Ishikawa (cell line): ENCODE data around the gene MESP2.

Experiments used
- CEBPB ChIP-seq: IDR thresholded peaks from 2 replicates; pipeline ENCODE4 v1.6.1; 2012
- CREB1 ChIP-seq: IDR thresholded peaks from 2 replicates; pipeline ENCODE4 v1.6.1; 2012; ENCODE audit warnings: low read depth
- EGR1 ChIP-seq: IDR thresholded peaks from 2 replicates; pipeline ENCODE4 v1.6.1; 2012
- EP300 ChIP-seq: IDR thresholded peaks from 2 replicates; pipeline ENCODE4 v1.6.1; 2012; ENCODE audit warnings: borderline replicate concordance
- FOXM1 ChIP-seq: IDR thresholded peaks from 2 replicates; pipeline ENCODE4 v1.6.1; 2012; ENCODE audit warnings: low read depth, borderline replicate concordance
- MAX ChIP-seq: IDR thresholded peaks from 2 replicates; pipeline ENCODE4 v1.6.1; 2012
- NFIC ChIP-seq: IDR thresholded peaks from 2 replicates; pipeline ENCODE4 v1.6.1; 2012
- RAD21 ChIP-seq: IDR thresholded peaks from 2 replicates; pipeline ENCODE4 v1.6.1; 2012; ENCODE audit warnings: low read depth
- REST ChIP-seq: IDR thresholded peaks from 2 replicates; pipeline ENCODE4 v1.6.1; 2012; ENCODE audit warnings: low read depth, mild to moderate bottlenecking
- TAF1 ChIP-seq: IDR thresholded peaks from 2 replicates; pipeline ENCODE4 v1.6.1; 2012; ENCODE audit warnings: low read depth, mild to moderate bottlenecking
- TCF12 ChIP-seq: IDR thresholded peaks from 2 replicates; pipeline ENCODE4 v1.6.1; 2012; ENCODE audit warnings: low read depth
- TEAD4 ChIP-seq: IDR thresholded peaks from 2 replicates; pipeline ENCODE4 v1.6.1; 2012
- USF1 ChIP-seq: IDR thresholded peaks from 2 replicates; pipeline ENCODE4 v1.6.1; 2012
- YY1 ChIP-seq: IDR thresholded peaks from 2 replicates; pipeline ENCODE4 v1.6.1; 2012; ENCODE audit warnings: low read depth
- ZBTB7A ChIP-seq: IDR thresholded peaks from 2 replicates; pipeline ENCODE4 v1.6.1; 2012; ENCODE audit warnings: low read depth

The MESP2 gene

GRCh38 chr15:89822951-89823711, 47.0 kb downstream of the MESP2 start:
- no peak for TF ChIP-seq EGR1
- TF ChIP-seq FOXM1: no peak
- TF ChIP-seq MAX: no peak
- TF ChIP-seq NFIC: no peak
- TF ChIP-seq TEAD4: no peak
- TF ChIP-seq TCF12: no peak
- no peak for TF ChIP-seq REST

GRCh38 chr15:89823836-89824606, 47.9 kb downstream of the MESP2 start:
- TF ChIP-seq REST (no peak), CEBPB (no peak), CREB1 (no peak), TEAD4 (no peak), TCF12 (no peak), RAD21 (no peak), NFIC (no peak), ZBTB7A (no peak), TAF1 (no peak)

- no peak for TF ChIP-seq ZBTB7A
These were observed 48.4 kb downstream of the MESP2 start for GRCh38 chr15:89824607-89824867.

GRCh38 chr15:89825271-89825940, 49.3 kb downstream of the MESP2 start:
- TF ChIP-seq CREB1: no peak
- no peak for TF ChIP-seq MAX
- no peak for TF ChIP-seq TCF12
- TF ChIP-seq NFIC: no peak
- TF ChIP-seq EGR1: no peak
- no peak for TF ChIP-seq YY1
- TF ChIP-seq CEBPB: no peak
- TF ChIP-seq RAD21: no peak
- TF ChIP-seq EP300: no peak
- no peak for TF ChIP-seq USF1
- TF ChIP-seq ZBTB7A: no peak
- TF ChIP-seq TAF1: no peak
- TF ChIP-seq TEAD4: no peak

GRCh38 chr15:89826671-89827655, 50.8 kb downstream of the MESP2 start:
- TF ChIP-seq FOXM1 (no peak), YY1 (no peak), NFIC (no peak), ZBTB7A (no peak), MAX (no peak), TAF1 (no peak)
